ENCODE results near the gene TLL2.

Gene TLL2

GRCh38 chr10:96345222-96345621 lies 168.5 kb downstream of the TLL2 start:
- no peak for DNase-seq

- no peak for DNase-seq
Observed at GRCh38 chr10:96344178-96344577, 169.5 kb downstream of the TLL2 start.

- DNase-seq = no peak
Observed at GRCh38 chr10:96342402-96342801, 171.3 kb downstream of the TLL2 start.

GRCh38 chr10:96341219-96342182 lies 172.2 kb downstream of the TLL2 start:
- no peak for DNase-seq

GRCh38 chr10:96339956-96340904 lies 173.5 kb downstream of the TLL2 start:
- DNase-seq = peak; percentile 21

GRCh38 chr10:96339383-96339782 lies 174.3 kb downstream of the TLL2 start:
- DNase-seq = no peak

- no peak for DNase-seq
Observed at GRCh38 chr10:96338279-96338925, 175.3 kb downstream of the TLL2 start.

GRCh38 chr10:96337106-96337505 lies 176.6 kb downstream of the TLL2 start:
- no peak for DNase-seq

GRCh38 chr10:96334616-96335526 lies 178.9 kb downstream of the TLL2 start:
- DNase-seq = no peak

GRCh38 chr10:96333101-96333500 lies 180.6 kb downstream of the TLL2 start:
- no peak for DNase-seq

GRCh38 chr10:96327462-96327861 lies 186.3 kb downstream of the TLL2 start:
- no peak for DNase-seq

- DNase-seq = no peak
Observed at GRCh38 chr10:96325719-96326373, 187.9 kb downstream of the TLL2 start.

GRCh38 chr10:96324447-96324846 lies 189.3 kb downstream of the TLL2 start:
- no peak for DNase-seq

- DNase-seq = no peak
Observed at GRCh38 chr10:96322275-96322674, 191.5 kb downstream of the TLL2 start.

- DNase-seq = no peak
Observed at GRCh38 chr10:96321822-96322221, 191.9 kb downstream of the TLL2 start.

- no peak for DNase-seq
Observed at GRCh38 chr10:96319754-96320474, 193.8 kb downstream of the TLL2 start.

GRCh38 chr10:96317067-96317833 lies 196.5 kb downstream of the TLL2 start:
- no peak for DNase-seq

Data from stimulated activated naive CD4-positive, alpha-beta T cell treated with Interleukin-2 at 50 U/mL for 16 hours (primary cell).